HG03025 (cell line): ENCODE data around the gene PRLR.
"Not testable (repeated sequence)": the region's sequence is repeated elsewhere in the genome, so short reads cannot be mapped to it uniquely, and the experiment has no call there.

Experiments
- ATAC-seq: cut with Tn5 transposase; IDR thresholded peaks from one replicate; pipeline ENCODE4 v1.9.1; 2021; ENCODE audit warnings: mild to moderate bottlenecking, moderate library complexity; ENCODE audit not compliant: unreplicated experiment, low FRiP score

PRLR gene

GRCh38 chr5:35045280-35045679 is 185.0 kb downstream of the PRLR start:
- no peak for ATAC-seq

- no peak for ATAC-seq
These were observed 185.6 kb downstream of the PRLR start for GRCh38 chr5:35044649-35045048.

GRCh38 chr5:35042781-35043180 is 187.5 kb downstream of the PRLR start:
- ATAC-seq, result no peak

GRCh38 chr5:35041261-35041660 is 189.0 kb downstream of the PRLR start:
- ATAC-seq, result no peak

GRCh38 chr5:35038891-35039290 is 191.4 kb downstream of the PRLR start:
- no peak for ATAC-seq

- ATAC-seq, result no peak
These were observed 193.8 kb downstream of the PRLR start for GRCh38 chr5:35036536-35036935.

GRCh38 chr5:35035929-35036328 is 194.4 kb downstream of the PRLR start:
- not testable (repeated sequence) for ATAC-seq

- no peak for ATAC-seq
These were observed 195.0 kb downstream of the PRLR start for GRCh38 chr5:35035271-35035670.

GRCh38 chr5:35032356-35032755 is 197.9 kb downstream of the PRLR start:
- ATAC-seq, result no peak

GRCh38 chr5:35031276-35031675 is 199.0 kb downstream of the PRLR start:
- no peak for ATAC-seq

GRCh38 chr5:35030426-35031100 is 199.7 kb downstream of the PRLR start:
- no peak for ATAC-seq

GRCh38 chr5:35029333-35029732 is 201.0 kb downstream of the PRLR start:
- ATAC-seq, result no peak

GRCh38 chr5:35026941-35027340 is 203.3 kb downstream of the PRLR start:
- no peak for ATAC-seq

GRCh38 chr5:35026280-35026840 is 203.9 kb downstream of the PRLR start:
- ATAC-seq, result no peak

- no peak for ATAC-seq
These were observed 205.3 kb downstream of the PRLR start for GRCh38 chr5:35024911-35025510.

- ATAC-seq, result no peak
These were observed 206.7 kb downstream of the PRLR start for GRCh38 chr5:35023391-35024178.

GRCh38 chr5:35016174-35017051 is 213.9 kb downstream of the PRLR start:
- no peak for ATAC-seq

GRCh38 chr5:35015063-35015462 is 215.2 kb downstream of the PRLR start:
- no peak for ATAC-seq

- ATAC-seq, result no peak
These were observed 217.5 kb downstream of the PRLR start for GRCh38 chr5:35012796-35013195.

- no peak for ATAC-seq
These were observed 217.9 kb downstream of the PRLR start for GRCh38 chr5:35012365-35012764.
